A673 (cell line): ENCODE measurements around the gene CLASP1. TPM values are rescaled to one million over a fixed set of nuclear protein-coding genes. Genes with fewer than 3 reads are reported as not detected.

Experiments used
- BruUV-seq: library from RNA; stranded (reverse); fragments of 400-500 nt; replicated peaks from 2 replicates; lab custom pipeline; 2021; lab: Mats Ljungman, UMichigan
- CTCF ChIA-PET: fragments of 300-600 bp; sonication (Branson Sonifier 250); formaldehyde crosslinking; loops from one replicate; lab custom pipeline; 2022; ENCODE audit warnings: antibody characterized with exemption; lab: Charles Lee
- POLR2A ChIA-PET: fragments of 300-600 bp; sonication (Branson Sonifier 250); formaldehyde crosslinking; loops from one replicate; lab custom pipeline; 2022; ENCODE audit warnings: antibody characterized with exemption; ENCODE audit not compliant: low non-redundant PET; lab: Charles Lee
- DNase-seq: peaks from one replicate; pipeline ENCODE4 v3.0.0-alpha.2; 2015; ENCODE audit warnings: low spot score
- H3K27ac ChIP-seq: fragments of 200-600 bp; sonication (generic); 2 replicates; pipeline ENCODE4 v1.5.1; 2016; ENCODE audit warnings: mixed run types, low read depth, mild to moderate bottlenecking, mixed read lengths, antibody characterized with exemption, low read length; ENCODE audit not compliant: poor library complexity, severe bottlenecking
- H3K27me3 ChIP-seq: fragments of 200-600 bp; sonication (generic); replicated peaks from 2 replicates; pipeline ENCODE4 v1.6.1; 2017; ENCODE audit warnings: mixed run types, low read depth, mild to moderate bottlenecking, mixed read lengths, antibody characterized with exemption, low read length; ENCODE audit not compliant: insufficient read depth, poor library complexity
- H3K36me3 ChIP-seq: fragments of 200-600 bp; sonication (generic); 2 replicates; pipeline ENCODE4 v1.6.1; 2016; ENCODE audit warnings: mixed run types, mild to moderate bottlenecking, mixed read lengths, antibody characterized with exemption, low read length; ENCODE audit not compliant: insufficient read depth, poor library complexity, severe bottlenecking
- H3K4me1 ChIP-seq: fragments of 200-600 bp; sonication (generic); 2 replicates; pipeline ENCODE4 v1.6.1; 2017; ENCODE audit warnings: mixed run types, mild to moderate bottlenecking, mixed read lengths, antibody characterized with exemption, low read length; ENCODE audit not compliant: insufficient read depth, poor library complexity, severe bottlenecking
- H3K4me3 ChIP-seq: fragments of 200-600 bp; sonication (generic); 2 replicates; pipeline ENCODE4 v1.5.1; 2016; ENCODE audit warnings: low read depth, mixed run types, mild to moderate bottlenecking, mixed read lengths, low read length; ENCODE audit not compliant: poor library complexity, severe bottlenecking
- H3K9me3 ChIP-seq: fragments of 200-600 bp; sonication (generic); 2 replicates; pipeline ENCODE4 v1.6.1; 2016; ENCODE audit warnings: mixed run types, low read depth, mild to moderate bottlenecking, mixed read lengths, antibody characterized with exemption, low read length; ENCODE audit not compliant: poor library complexity, severe bottlenecking
- CTCF ChIP-seq: fragments of 300-800, 200-600 bp; sonication (generic); conservative IDR thresholded peaks from 2 replicates; pipeline ENCODE4 v1.5.1; 2017; ENCODE audit warnings: low read depth, mild to moderate bottlenecking, antibody characterized with exemption, low read length, moderate library complexity, mixed read lengths
- EZH2 ChIP-seq: fragments of 200-600 bp; sonication (generic); IDR thresholded peaks from 2 replicates; pipeline ENCODE4 v1.6.1; 2017; ENCODE audit warnings: borderline replicate concordance, low read depth, mild to moderate bottlenecking, mixed read lengths, antibody characterized with exemption, low read length; ENCODE audit not compliant: poor library complexity, severe bottlenecking
- intact Hi-C: fragments of 100-400 bp; cut with micrococcal nuclease; formaldehyde crosslinking; loops from one replicate; pipeline ENCODE4 v1.10.0; 2022; ENCODE audit not compliant: unreplicated experiment
- total RNA-seq: library from RNA; stranded (reverse); gene quantifications from 2 replicates; pipeline ENCODE4 v1.2.3, GENCODE V29; 2021

The CLASP1 gene
- total RNA-seq, 1 experiment from 2014 or later: 69.1 TPM

- no peak for DNase-seq
- H3K27ac ChIP-seq: no peak overlapping the region
- no peaks in the 10 kb centered on the region for H3K27me3 ChIP-seq
- H3K9me3 ChIP-seq: peaks cover 7% of the 10 kb centered on the region
- no peak overlapping the region for H3K4me3 ChIP-seq
- no peak for TF ChIP-seq CTCF
- TF ChIP-seq EZH2: no peak
- H3K4me1 ChIP-seq: no peaks in the 10 kb centered on the region
- CTCF ChIA-PET: no interaction called here
- POLR2A ChIA-PET: interaction anchor here (0.6 kb wide), 1 partner anchor 992 kb away, joined by 3 read pairs; no protein-coding TSS in a partner anchor
- intact Hi-C loops: no loop called here
- no TSS peak for BruUV-seq
- no peaks in the 10 kb centered on the region for H3K36me3 ChIP-seq
Measured at GRCh38 chr2:121545913-121546312, 103.3 kb downstream of the CLASP1 start.

- no peaks in the 10 kb centered on the region for H3K27me3 ChIP-seq
- no peaks in the 10 kb centered on the region for H3K36me3 ChIP-seq
- POLR2A ChIA-PET: no interaction called here
- intact Hi-C loops: no loop called here
- no peak overlapping the region for H3K4me3 ChIP-seq
- no TSS peak for BruUV-seq
- no peak for DNase-seq
- CTCF ChIA-PET: no interaction called here
- H3K9me3 ChIP-seq: peaks cover 7% of the 10 kb centered on the region
- H3K27ac ChIP-seq: no peak overlapping the region
- TF ChIP-seq CTCF: no peak
- no peak for TF ChIP-seq EZH2
- H3K4me1 ChIP-seq: no peaks in the 10 kb centered on the region
Measured at GRCh38 chr2:121545257-121545656, 104.0 kb downstream of the CLASP1 start.

- TF ChIP-seq CTCF (no peak), EZH2 (no peak)
- DNase-seq: no peak
- no peaks in the 10 kb centered on the region for H3K9me3 ChIP-seq
- CTCF ChIA-PET: no interaction called here
- no peak overlapping the region for H3K27ac ChIP-seq
- intact Hi-C loops: no loop called here
- POLR2A ChIA-PET: no interaction called here
- H3K36me3 ChIP-seq: no peaks in the 10 kb centered on the region
- no peak overlapping the region for H3K4me3 ChIP-seq
- H3K4me1 ChIP-seq: no peaks in the 10 kb centered on the region
- BruUV-seq: no TSS peak
- no peaks in the 10 kb centered on the region for H3K27me3 ChIP-seq
Measured at GRCh38 chr2:121541495-121541894, 107.8 kb downstream of the CLASP1 start.
